DOHH2 (cell line): ENCODE results near the gene TNXB.
"Not testable (repeated sequence)": the region's sequence is repeated elsewhere in the genome, so short reads cannot be mapped to it uniquely, and the experiment has no call there.

ENCODE experiments used
- CTCF ChIP-seq: fragments of 200-600 bp; sonication (generic); IDR thresholded peaks from one replicate; pipeline ENCODE4 v1.5.1; 2014; ENCODE audit warnings: antibody characterized with exemption, mild to moderate bottlenecking, low read depth, low read length; ENCODE audit not compliant: poor library complexity, severe bottlenecking
- EZH2phosphoT487 ChIP-seq: fragments of 200-600 bp; sonication (generic); IDR thresholded peaks from 2 replicates; pipeline ENCODE4 v1.6.1; 2017; ENCODE audit warnings: borderline replicate concordance, mild to moderate bottlenecking, antibody characterized with exemption, low read length, moderate library complexity, mixed read lengths

GRCh38 chr6:32049149-32049548 is 60.0 kb downstream of the TNXB start:
- not testable (repeated sequence) for TF ChIP-seq EZH2phosphoT487, CTCF
